WI38 (cell line): ENCODE data around the gene CDCP1.

Experiments used
- H3K4me3 ChIP-seq: 2 replicates; pipeline ENCODE4 v1.5.1; 2011; ENCODE audit warnings: low read depth, mild to moderate bottlenecking, control low read depth, low read length
- TF ChIP-seq, protein P1 (sequence below): IDR thresholded peaks from 2 replicates; pipeline ENCODE4 v1.5.1; 2012; ENCODE audit warnings: low read depth, mild to moderate bottlenecking, control low read depth, low read length

Gene CDCP1

DNA sequence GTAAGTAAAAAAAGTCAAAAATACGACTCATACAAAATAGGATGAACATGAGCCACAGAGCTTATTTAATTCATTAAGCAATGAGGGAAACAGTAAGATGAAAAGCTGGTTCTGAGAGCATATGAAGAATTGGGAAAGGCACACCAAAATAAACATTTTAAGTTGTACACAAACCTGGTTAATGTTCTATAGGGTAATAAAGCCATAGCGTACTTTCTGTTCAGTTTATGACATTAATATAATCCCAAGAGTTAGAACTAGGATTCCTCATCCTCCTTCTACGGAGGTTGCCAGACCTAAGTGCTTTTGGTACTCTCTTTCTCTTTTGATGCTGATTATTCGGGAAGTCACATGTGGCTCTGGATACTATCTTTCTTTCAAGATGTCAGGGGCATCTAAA is 78.7 kb downstream of the CDCP1 start:
- H3K4me3 ChIP-seq: no peak overlapping the region
- TF ChIP-seq, protein P1, sequence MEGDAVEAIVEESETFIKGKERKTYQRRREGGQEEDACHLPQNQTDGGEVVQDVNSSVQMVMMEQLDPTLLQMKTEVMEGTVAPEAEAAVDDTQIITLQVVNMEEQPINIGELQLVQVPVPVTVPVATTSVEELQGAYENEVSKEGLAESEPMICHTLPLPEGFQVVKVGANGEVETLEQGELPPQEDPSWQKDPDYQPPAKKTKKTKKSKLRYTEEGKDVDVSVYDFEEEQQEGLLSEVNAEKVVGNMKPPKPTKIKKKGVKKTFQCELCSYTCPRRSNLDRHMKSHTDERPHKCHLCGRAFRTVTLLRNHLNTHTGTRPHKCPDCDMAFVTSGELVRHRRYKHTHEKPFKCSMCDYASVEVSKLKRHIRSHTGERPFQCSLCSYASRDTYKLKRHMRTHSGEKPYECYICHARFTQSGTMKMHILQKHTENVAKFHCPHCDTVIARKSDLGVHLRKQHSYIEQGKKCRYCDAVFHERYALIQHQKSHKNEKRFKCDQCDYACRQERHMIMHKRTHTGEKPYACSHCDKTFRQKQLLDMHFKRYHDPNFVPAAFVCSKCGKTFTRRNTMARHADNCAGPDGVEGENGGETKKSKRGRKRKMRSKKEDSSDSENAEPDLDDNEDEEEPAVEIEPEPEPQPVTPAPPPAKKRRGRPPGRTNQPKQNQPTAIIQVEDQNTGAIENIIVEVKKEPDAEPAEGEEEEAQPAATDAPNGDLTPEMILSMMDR: no peak

DNA sequence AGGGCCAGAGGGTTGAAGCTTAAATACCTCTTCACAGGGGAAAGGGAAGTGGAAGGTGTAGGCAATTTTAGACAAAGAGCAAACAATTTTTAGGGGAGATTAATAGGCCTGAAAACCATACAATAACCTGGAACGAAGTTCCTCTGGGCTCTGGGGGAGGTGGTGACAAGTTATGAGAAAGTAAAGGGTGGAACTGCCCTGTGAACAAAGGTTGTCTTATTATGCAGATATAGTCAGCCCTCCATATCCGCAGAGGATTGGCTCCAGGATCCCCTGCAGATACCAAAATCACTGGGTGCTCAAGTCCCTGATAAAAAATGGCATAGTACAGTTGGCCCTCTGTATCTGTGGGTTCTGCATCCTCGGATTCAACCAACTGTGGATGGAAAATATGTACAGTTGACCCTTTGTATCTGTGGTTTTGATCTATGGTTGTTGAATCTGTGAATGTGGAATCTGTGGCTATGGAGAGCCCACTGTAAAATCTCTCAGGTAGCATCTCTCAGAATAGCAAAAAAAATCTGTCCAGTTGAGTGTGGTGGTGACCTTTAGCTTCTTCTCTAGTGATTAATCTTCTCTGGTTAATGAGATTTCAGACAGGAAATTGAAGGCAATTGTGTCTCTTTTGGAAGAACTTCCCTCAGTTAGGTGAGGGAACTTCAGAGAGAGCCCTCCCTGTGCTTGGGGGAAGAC is 79.9 kb downstream of the CDCP1 start:
- TF ChIP-seq, protein P1: no peak

DNA sequence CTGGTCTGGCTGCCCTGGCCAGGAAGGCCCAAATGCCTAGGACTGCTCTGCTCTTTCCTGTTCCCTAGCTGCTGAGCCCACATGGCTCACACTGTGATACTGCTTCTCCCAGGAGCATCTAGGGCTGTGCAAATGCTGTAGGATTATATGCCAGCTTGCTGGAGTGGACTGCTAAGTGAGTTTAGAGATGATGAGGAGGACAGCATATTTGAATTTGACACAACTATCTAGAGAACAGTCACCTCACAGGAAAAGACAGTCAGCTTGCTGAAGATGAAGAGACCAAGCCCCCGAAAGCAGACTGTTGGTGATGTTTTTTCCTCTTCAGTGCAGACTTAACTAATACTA is 80.8 kb downstream of the CDCP1 start:
- H3K4me3 ChIP-seq: no peak overlapping the region
- TF ChIP-seq, protein P1: no peak

More for the DNA sequence above, 79.9 kb downstream of the CDCP1 start:
- H3K4me3 ChIP-seq: no peak overlapping the region

- TF ChIP-seq, protein P1: no peak
- no peak overlapping the region for H3K4me3 ChIP-seq
Measured at GRCh38 chr3:45064512-45065372, 81.4 kb downstream of the CDCP1 start.

- TF ChIP-seq, protein P1: no peak
- no peak overlapping the region for H3K4me3 ChIP-seq
Measured at GRCh38 chr3:45062697-45063070, 83.5 kb downstream of the CDCP1 start.

- no peak overlapping the region for H3K4me3 ChIP-seq
- TF ChIP-seq, protein P1: no peak
Measured at GRCh38 chr3:45060165-45060892, 85.8 kb downstream of the CDCP1 start.

GRCh38 chr3:45059132-45059531 is 87.0 kb downstream of the CDCP1 start:
- TF ChIP-seq, protein P1: no peak
- H3K4me3 ChIP-seq: no peak overlapping the region
